Hematopoietic multipotent progenitor cell treated with erythropoietin and hydrocortisone succinate and interleukin-3 and kit ligand, for 6 days (in vitro differentiated cells): ENCODE results near the gene NR2C2AP.
A peak's percentile ranks its signal among the peaks of the same experiment; 100 is the strongest.
"Not testable (repeated sequence)": the region's sequence is repeated elsewhere in the genome, so short reads cannot be mapped to it uniquely, and the experiment has no call there.

Source experiments
- DNase-seq: peaks from one replicate; pipeline ENCODE4 v3.0.0-alpha.2; 2015

The NR2C2AP gene

DNA sequence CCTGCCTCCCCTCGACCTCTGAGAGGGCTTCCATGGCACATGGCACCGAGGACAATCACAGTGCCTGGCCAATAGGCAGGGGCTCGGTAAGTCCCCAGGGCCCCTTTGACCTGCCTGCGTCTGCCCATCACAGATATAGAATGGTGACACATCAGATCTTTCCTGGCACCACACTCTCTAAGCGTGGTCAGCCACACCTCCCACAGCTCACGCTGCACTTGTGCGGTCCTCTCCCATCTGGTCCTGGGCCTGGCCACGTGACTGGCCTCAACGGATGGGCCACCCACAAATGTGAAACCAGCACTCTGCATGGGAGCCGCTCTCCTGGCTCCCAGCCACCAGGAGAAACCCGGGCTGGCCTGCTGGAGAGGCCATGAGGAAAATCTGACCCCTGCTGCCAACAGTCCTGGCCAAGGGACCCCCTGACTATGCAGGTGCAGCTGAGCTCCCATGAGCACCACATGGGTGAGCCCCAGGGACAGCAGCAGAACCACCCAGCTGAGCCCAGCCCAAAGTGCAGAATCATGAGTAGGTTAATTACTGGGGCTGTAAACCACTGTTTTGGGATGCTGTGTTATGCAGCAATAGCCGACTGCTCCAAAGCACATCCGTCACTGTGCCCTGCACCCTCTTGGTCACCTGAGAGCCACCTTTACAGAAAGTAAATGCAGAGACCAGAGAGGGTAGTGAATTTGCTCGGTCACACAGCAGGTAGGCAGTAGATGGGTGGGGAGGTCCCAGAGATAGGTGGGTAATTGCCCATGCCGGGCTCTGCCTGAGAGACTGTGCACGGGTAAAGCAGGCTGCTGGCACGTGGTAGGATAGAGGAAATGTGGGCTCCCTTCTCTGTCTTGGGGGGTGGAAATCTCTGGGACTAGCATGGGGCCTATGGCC lies 23.4 kb downstream of the NR2C2AP start:
- peak; percentile 75 for DNase-seq

GRCh38 chr19:19176950-19177349 lies 26.3 kb downstream of the NR2C2AP start:
- no peak for DNase-seq

DNA sequence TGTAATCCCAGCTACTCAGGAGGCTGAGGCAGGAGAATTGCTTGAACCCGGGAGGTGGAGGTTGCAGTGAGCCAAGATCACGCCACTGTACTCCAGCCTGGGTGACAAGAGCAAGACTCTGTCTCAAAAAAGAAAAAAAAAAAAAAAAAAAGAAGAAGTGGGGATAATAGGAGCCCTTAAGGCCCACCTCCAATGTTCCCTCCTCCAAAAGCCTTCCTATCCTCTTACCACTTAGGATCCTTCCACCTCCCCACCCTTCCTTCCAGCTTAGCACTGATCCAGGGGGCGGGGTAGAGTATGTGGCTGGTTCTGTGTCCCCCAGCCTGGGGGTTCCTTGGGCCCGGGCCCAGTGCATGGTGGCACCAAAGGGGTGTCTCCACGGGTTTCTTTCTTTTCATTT lies 30.0 kb downstream of the NR2C2AP start:
- not testable (repeated sequence) for DNase-seq

- peak; percentile 41 for DNase-seq
Observed at GRCh38 chr19:19171821-19172532, 31.2 kb downstream of the NR2C2AP start.

DNA sequence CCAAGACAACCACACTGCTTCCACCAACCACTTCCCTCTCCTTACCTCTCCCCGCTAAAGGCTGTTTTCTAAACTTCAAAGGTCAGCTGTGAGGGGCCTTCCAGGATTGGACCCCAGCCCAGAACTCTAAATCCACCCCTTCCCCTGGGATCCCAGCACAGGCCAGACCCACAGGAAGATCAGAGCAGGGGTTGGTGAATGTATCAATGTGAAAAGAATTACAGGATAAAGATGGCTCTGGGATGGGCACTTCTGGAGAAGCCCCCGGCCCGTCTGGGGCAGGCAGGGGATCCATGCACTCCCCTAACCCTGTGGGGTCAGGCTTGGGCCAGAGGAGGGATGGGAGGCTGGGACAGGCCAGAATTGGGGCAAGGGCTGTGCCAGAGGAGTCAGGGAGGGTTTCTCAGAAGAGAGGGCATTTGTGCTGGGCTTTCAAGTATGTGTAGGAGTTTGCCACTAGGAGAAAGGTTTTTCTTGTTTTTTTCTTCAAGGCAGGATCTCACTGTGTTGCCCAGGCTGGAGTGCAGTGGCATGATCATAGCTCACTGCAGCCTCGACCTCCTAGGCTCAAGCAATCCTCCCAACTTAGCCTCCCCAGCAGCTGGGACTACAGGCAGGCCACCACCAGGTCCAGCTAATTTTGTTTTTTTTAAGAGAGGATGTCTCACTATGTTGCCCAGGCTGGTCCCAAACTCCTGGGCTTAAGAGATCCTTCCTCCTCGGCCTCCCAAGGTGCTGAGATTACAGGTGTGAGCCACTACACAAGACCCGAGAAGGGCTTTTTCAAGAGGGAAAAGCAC lies 32.1 kb downstream of the NR2C2AP start:
- DNase-seq: no peak

DNA sequence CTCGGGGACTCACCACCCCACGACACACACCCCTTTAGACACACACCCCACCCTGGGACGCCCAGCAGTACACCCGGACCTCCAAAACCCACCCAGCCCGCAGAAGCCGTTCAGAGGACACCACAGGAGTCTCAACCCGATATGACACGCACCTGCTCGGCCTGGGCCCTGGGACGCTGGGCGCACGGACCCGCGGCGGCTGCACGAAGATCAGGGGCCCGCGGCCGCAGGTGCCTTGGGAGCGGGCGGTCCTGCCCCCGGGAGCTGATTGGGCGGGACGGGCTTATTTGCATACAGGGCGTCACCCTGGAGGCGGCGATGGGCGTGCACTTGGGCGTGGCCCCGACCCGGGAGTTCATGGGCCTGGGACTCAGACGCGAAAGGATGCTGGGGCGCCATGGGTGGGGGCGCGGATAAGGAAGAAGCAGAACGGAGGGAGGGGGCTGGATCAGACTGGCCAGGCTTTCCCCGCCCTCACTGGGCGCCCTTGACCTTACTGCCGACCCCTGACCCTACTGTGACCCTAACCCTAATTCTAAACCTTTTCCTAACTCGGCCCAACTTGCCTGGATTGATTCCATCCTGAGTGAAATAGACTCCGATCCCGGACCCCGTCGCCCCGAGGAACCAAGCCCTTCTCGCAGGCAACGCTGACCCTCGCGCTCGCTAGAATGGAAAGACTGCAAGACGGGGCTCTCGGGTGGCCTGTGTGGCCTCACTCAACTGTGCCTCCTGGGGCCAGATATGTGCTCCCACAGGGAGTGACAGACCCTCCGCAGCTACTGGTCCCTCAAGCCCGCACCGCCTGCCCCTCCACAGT lies 33.0 kb downstream of the NR2C2AP start, which contains the start of gene MEF2B:
Gene MEF2B (minus strand): TSS at position 211 of the 820 bp plus-strand sequence. CDS start 19,528 bp downstream, outside the sequence.
- DNase-seq: peak; percentile 93

- DNase-seq: no peak
Observed at GRCh38 chr19:19169236-19170052, 33.8 kb downstream of the NR2C2AP start.

DNA sequence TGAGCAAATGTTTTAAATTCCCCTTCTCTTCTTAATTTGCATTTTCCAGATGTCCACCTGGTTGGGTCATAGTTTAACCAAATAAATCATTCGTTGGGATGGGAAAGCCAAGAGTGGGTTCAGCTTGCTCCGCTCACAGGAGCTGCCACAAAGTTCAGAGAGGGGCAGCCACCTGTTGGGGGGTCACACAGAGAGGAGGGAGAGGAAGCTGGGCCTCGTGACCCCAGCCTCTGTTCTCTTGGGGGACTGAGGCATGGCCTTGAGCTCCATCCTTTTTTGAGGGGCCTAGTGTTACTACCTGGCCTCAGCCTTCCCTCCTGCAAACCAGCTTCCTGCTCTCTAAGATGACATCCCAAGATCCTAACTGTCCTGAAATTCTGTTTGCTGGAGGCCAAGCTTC lies 35.6 kb downstream of the NR2C2AP start:
- no peak for DNase-seq

DNA sequence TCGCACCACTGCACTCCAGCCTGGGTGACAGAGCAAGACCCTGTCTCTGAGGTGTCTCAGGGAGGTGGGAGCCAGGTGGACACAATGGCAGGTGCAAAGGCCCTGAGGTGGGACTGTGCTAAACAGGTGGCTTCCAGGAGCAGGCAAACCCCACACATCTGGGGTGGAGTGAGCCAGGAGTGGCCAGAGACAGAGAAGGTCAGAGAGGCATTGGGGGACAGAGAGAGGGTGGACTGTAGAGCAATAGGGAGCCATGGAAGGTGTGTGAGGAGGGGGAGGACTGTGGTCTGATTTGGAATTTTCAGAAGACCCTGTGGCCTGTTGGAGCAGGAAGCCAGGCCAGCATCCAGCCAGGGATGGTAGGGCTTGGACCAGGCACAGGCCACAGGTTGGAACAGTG lies 37.8 kb downstream of the NR2C2AP start:
- no peak for DNase-seq

DNA sequence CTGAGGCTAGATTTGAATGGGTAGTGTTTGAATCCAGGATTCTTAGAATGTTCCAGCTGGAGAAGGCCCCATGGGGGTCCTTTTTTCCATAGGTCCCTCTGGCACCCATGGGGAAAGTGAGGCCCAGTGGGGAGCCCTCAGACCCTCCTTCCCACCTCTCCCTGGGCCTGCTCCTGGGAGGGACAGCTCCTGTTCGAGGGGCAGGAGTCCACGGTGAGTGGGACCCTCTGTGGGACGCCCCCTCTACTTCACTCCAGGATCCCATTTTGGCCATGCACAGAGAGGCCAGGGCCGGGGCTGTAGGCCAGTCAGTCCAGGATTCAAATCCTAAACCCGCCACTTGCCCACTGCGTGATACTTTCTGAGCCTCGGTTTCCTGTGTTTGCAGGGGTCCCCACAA lies 40.7 kb downstream of the NR2C2AP start:
- DNase-seq: no peak

DNA sequence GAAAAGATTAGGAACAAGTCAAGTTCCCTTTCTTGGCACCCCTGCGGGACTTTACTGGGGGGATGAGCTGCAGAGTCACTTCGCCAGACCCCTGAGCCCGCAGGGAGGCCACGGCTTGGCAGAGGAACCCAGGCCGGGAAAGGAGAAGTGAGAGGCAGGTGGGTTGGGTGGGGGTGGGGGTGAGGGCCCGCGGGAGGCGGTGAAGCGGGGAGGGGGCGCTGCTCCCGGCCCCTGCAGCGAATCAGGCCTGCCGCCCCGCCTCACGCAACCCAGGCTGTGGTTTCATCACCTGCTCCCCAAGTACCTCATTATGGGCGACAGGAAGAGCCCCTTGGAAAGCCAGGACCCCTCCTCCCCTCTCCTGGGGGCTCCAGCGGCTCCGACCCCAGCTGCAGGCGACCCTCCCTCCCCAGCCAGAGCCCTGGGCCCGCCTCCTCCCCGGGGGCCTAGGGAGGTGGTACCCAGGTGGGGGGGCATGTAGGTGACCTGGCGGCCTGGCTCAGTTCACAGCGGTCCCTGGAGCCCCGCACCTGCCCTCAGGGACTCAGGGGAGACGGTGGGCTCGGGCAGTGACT lies 42.7 kb downstream of the NR2C2AP start:
- peak; percentile 24 for DNase-seq

DNA sequence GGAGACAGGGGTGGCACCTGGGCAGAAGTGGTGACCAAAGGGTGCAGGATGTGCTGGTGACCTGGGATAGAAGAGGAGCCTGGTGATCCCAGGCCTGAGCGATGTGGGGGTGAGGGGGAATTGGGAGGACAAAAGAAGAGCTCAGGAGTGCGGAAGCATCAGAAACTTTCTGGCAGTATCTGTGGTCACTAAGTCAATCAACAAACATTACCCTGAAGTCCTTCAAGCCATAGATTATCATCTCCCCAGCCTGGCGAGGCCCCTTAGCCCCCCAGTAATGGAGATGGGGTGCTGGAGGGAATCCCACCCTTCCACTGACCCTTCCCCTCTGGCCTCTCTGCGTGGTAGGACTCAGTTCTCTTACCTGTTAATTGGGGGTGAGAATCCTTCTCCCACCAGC lies 43.7 kb downstream of the NR2C2AP start:
- DNase-seq: no peak

GRCh38 chr19:19157808-19158207 lies 45.4 kb downstream of the NR2C2AP start:
- no peak for DNase-seq

- no peak for DNase-seq
Observed at GRCh38 chr19:19155495-19156219, 47.6 kb downstream of the NR2C2AP start.

DNA sequence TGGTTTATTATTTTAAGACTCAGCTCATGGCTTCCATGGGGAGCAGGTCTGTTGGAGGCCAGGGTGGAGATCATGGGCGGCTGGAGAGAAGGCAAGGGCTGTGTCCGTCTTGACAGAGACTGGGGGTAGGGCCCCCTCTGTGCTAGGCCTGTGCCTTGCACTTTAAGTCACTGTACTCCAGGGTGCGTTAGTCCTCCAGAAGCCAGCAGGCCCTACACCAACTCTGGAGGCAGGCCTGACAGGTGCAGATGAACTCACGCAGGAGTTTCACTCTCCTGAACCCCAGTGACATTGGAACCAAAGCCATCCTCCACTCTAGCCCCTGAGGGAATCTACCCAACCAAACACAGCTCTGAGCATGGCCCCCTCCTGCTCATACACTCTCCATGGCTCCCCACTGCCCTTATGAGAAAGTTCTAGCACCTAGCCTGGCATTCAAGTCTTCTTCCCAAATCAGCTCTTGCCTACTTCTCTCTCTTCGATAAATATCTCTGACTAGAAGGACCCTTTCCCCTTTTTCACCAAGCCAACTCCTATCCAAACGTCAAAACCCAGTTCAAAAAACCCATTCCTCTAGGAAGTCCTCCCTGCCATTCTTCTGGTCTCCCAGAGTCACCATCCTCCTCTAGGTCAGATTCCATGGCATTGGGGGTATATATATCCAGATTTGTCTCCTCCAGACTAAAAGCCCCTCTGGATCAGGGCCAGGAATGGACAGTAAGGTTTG lies 48.3 kb downstream of the NR2C2AP start:
- DNase-seq: no peak

- no peak for DNase-seq
Observed at GRCh38 chr19:19152668-19153384, 50.4 kb downstream of the NR2C2AP start.

DNA sequence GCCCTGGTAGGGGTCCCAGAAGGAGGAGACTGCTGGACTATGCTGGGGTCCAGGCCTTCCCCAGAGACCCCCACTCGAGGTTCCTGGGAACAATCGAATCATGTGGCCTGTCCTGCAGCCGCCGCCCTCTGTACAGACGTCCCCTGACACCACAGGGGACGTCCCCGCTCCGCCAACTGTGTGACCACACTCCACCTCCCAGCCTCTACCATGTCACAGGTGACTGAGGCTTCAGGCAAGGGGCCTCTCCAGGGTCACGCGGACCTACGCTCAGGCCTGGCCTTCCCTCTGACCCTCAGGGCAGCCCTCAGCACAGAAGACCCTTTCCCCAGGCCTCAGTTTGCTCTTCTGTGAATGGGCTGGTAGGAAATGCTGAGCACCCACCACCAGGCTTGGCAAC lies 51.8 kb downstream of the NR2C2AP start:
- DNase-seq: no peak
